GM23338 (cell line): Measurements from ENCODE around the gene GRIFIN.

Experiments used
- CREB1 ChIP-seq: fragments of 250-450 bp; sonication (Bioruptor Pico); IDR thresholded peaks from 2 replicates; pipeline ENCODE4 v1.5.0; 2020; ENCODE audit warnings: low read depth, mild to moderate bottlenecking, moderate library complexity
- ETS1 ChIP-seq: IDR thresholded peaks from 2 replicates; pipeline ENCODE4 v1.6.1; 2016; ENCODE audit warnings: antibody characterized with exemption
- EZH2 ChIP-seq: fragments of 200-600 bp; sonication (generic); IDR thresholded peaks from one replicate; pipeline ENCODE4 v1.8.0; 2017; ENCODE audit warnings: antibody characterized with exemption, mild to moderate bottlenecking, low read depth; ENCODE audit not compliant: unreplicated experiment
- EZH2phosphoT487 ChIP-seq: fragments of 200-600 bp; sonication (generic); IDR thresholded peaks from one replicate; pipeline ENCODE4 v1.8.1; 2018; ENCODE audit warnings: antibody characterized with exemption; ENCODE audit not compliant: unreplicated experiment
- JUNB ChIP-seq: IDR thresholded peaks from one replicate; pipeline ENCODE4 v1.6.1; 2016; ENCODE audit warnings: antibody characterized with exemption; ENCODE audit not compliant: unreplicated experiment
- NANOG ChIP-seq: IDR thresholded peaks from 2 replicates; pipeline ENCODE4 v1.6.1; 2016; ENCODE audit warnings: antibody characterized with exemption, borderline replicate concordance
- POLR2AphosphoS5 ChIP-seq: IDR thresholded peaks from 2 replicates; pipeline ENCODE4 v1.6.1; 2016; ENCODE audit warnings: antibody characterized with exemption, low read depth
- REST ChIP-seq: IDR thresholded peaks from one replicate; pipeline ENCODE4 v1.6.1; 2018; ENCODE audit warnings: antibody characterized with exemption; ENCODE audit not compliant: unreplicated experiment
- STAT1 ChIP-seq: IDR thresholded peaks from one replicate; pipeline ENCODE4 v1.6.1; 2016; ENCODE audit warnings: antibody characterized with exemption; ENCODE audit not compliant: unreplicated experiment
- ZNF114 ChIP-seq: fragments of 250-450 bp; sonication (Bioruptor Pico); IDR thresholded peaks from 2 replicates; pipeline ENCODE4 v1.5.0; 2020; ENCODE audit warnings: mild to moderate bottlenecking, moderate library complexity
- TF ChIP-seq, protein P1 (sequence below), 2 experiments: fragments of 200-600 bp in 1 of 2; sonication (generic) in 1 of 2; conservative IDR thresholded peaks; 2 replicates each; pipeline versions ENCODE4 v1.5.1 to v1.6.1; 2016 to 2017; ENCODE audit warnings: antibody characterized with exemption in 2 of 2, low read depth in 2 of 2, mild to moderate bottlenecking in 2 of 2, moderate library complexity in 1 of 2

DNA sequence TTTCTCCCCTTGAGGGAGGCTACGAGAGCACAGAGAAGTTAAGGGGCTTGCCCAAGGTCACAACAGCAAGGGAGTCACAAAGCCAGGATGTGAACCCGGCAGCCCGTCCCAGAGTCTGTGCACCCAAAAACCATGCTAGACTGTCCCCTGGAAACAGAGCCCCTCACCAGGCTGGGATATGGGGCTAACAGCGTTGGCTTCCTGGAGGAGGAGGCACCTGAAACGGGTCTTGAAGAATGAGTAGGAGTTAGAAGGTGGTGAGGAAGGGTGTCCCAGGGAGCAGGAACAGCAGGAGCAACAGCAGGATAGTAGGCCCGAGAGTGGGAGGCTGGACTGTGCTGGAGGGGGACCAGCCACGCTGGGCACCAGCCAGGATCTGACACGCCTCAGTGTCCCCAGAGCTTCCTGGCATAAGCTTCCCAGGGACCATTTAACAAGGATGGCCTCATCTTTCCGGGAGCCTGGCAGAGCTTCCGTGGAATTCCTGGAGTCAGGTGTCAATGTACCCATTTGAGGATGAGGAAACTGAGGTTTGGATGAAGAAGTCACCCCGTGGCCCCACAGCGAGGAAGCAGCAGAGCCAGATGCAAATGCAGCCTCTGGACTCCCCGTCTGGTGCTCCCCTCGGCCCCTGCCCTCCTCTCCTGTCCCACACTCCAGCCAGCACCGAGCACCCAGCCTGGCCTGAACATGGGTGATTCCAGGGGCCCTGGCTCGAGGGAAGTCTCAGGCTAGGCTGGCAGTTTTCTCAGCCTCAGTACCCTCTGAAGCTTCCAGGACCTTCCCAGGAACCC lies 3.3 kb upstream of the GRIFIN start:
- TF ChIP-seq, protein P1, sequence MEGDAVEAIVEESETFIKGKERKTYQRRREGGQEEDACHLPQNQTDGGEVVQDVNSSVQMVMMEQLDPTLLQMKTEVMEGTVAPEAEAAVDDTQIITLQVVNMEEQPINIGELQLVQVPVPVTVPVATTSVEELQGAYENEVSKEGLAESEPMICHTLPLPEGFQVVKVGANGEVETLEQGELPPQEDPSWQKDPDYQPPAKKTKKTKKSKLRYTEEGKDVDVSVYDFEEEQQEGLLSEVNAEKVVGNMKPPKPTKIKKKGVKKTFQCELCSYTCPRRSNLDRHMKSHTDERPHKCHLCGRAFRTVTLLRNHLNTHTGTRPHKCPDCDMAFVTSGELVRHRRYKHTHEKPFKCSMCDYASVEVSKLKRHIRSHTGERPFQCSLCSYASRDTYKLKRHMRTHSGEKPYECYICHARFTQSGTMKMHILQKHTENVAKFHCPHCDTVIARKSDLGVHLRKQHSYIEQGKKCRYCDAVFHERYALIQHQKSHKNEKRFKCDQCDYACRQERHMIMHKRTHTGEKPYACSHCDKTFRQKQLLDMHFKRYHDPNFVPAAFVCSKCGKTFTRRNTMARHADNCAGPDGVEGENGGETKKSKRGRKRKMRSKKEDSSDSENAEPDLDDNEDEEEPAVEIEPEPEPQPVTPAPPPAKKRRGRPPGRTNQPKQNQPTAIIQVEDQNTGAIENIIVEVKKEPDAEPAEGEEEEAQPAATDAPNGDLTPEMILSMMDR (conservative IDR thresholded peaks at IDR 0.05; ENCODE audit: low read depth in 2 of 2), result no peak
- TF ChIP-seq POLR2AphosphoS5 (no peak), EZH2phosphoT487 (no peak), EZH2 (no peak), CREB1 (CRISPR knock-in tag) (no peak), REST (no peak), NANOG (no peak), STAT1 (no peak), JUNB (no peak), ZNF114 (CRISPR knock-in tag) (no peak), ETS1 (no peak)
